SU-DHL-6 (cell line): ENCODE data around the gene ARHGAP10.

Experiments used
- H2AFZ ChIP-seq: fragments of 200-600 bp; sonication (generic); 2 replicates; pipeline ENCODE4 v1.6.1; 2014; ENCODE audit warnings: low read depth, mild to moderate bottlenecking, moderate library complexity, mixed read lengths, antibody characterized with exemption, low read length; ENCODE audit not compliant: severe bottlenecking
- H3F3A ChIP-seq: fragments of 200-600 bp; shearing (Covaris generic); 2 replicates; pipeline ENCODE4 v1.6.0; 2016; ENCODE audit warnings: antibody characterized with exemption, mild to moderate bottlenecking; ENCODE audit not compliant: insufficient read depth
- H3K27ac ChIP-seq: fragments of 200-600 bp; sonication (generic); 2 replicates; pipeline ENCODE4 v1.5.1; 2016; ENCODE audit warnings: low read depth, mild to moderate bottlenecking, low read length, moderate library complexity, mixed read lengths
- H3K27me3 ChIP-seq: fragments of 200-600 bp; sonication (generic), shearing (Covaris generic); 2 replicates; pipeline ENCODE4 v1.6.0; 2014; ENCODE audit warnings: mild to moderate bottlenecking, low read length
- H3K36me3 ChIP-seq: fragments of 200-600 bp; sonication (generic); 2 replicates; pipeline ENCODE4 v1.6.1; 2014; ENCODE audit warnings: mild to moderate bottlenecking, low read length, mixed read lengths
- H3K4me2 ChIP-seq: fragments of 300-600, 200-600 bp; shearing (Covaris generic), sonication (generic); 2 replicates; pipeline ENCODE4 v1.6.0; 2014; ENCODE audit warnings: low read length, low read depth, mild to moderate bottlenecking; ENCODE audit not compliant: poor library complexity, severe bottlenecking
- H3K4me3 ChIP-seq: fragments of 200-600 bp; sonication (generic); 2 replicates; pipeline ENCODE4 v1.5.1; 2014; ENCODE audit warnings: antibody characterized with exemption, low read length, mild to moderate bottlenecking, mixed read lengths; ENCODE audit not compliant: insufficient read depth, poor library complexity, severe bottlenecking
- H3K79me2 ChIP-seq: fragments of 200-600 bp; sonication (generic); 2 replicates; pipeline ENCODE4 v1.6.1; 2014; ENCODE audit warnings: mild to moderate bottlenecking, low read length, moderate library complexity; ENCODE audit not compliant: insufficient read depth
- H3K9ac ChIP-seq: fragments of 200-600 bp; sonication (generic); 2 replicates; pipeline ENCODE4 v1.7.0; 2014; ENCODE audit warnings: mild to moderate bottlenecking, low read length
- H3K9me2 ChIP-seq: fragments of 200-600 bp; sonication (generic); replicated peaks from 2 replicates; pipeline ENCODE4 v1.6.1; 2014; ENCODE audit warnings: low read length; ENCODE audit not compliant: insufficient read depth
- H3K9me3 ChIP-seq: fragments of 200-600 bp; sonication (generic); 2 replicates; pipeline ENCODE4 v1.6.1; 2014; ENCODE audit warnings: low read length, mixed read lengths; ENCODE audit not compliant: insufficient read depth
- H4K20me1 ChIP-seq: fragments of 200-600 bp; sonication (generic); 2 replicates; pipeline ENCODE4 v1.6.1; 2014; ENCODE audit warnings: low read depth, mild to moderate bottlenecking, antibody characterized with exemption, low read length, moderate library complexity, mixed read lengths
- CTCF ChIP-seq: fragments of 200-600 bp; sonication (generic); IDR thresholded peaks from one replicate; pipeline ENCODE4 v1.5.1; 2017; ENCODE audit warnings: antibody characterized with exemption, mild to moderate bottlenecking, low read length, moderate library complexity; ENCODE audit not compliant: insufficient read depth, poor library complexity, severe bottlenecking
- EZH2phosphoT487 ChIP-seq: fragments of 200-600 bp; sonication (generic), shearing (Covaris generic); conservative IDR thresholded peaks from 2 replicates; pipeline ENCODE4 v1.6.1; 2018; ENCODE audit warnings: mild to moderate bottlenecking, antibody characterized with exemption, low read length, moderate library complexity, mixed read lengths

Gene ARHGAP10

GRCh38 chr4:147987252-147987651 is 255.4 kb downstream of the ARHGAP10 start:
- Histone ChIP-seq H3K9ac (no peak overlapping the region), H3K79me2 (no peaks in the 10 kb centered on the region), H2AFZ (no peak overlapping the region), H3K4me3 (no peak overlapping the region), H3K27me3 (no peaks in the 10 kb centered on the region), H3K9me3 (no peaks in the 10 kb centered on the region), H3K27ac (no peak overlapping the region), H3K4me2 (no peak overlapping the region), H4K20me1 (no peaks in the 10 kb centered on the region), H3F3A (no peaks in the 10 kb centered on the region), H3K9me2 (no peaks in the 10 kb centered on the region), H3K36me3 (no peaks in the 10 kb centered on the region)
- no peak for TF ChIP-seq CTCF
- TF ChIP-seq EZH2phosphoT487 = no peak

- no peaks in the 10 kb centered on the region for H3K27me3 ChIP-seq
- H3K9ac ChIP-seq = no peak overlapping the region
- no peaks in the 10 kb centered on the region for H4K20me1 ChIP-seq
- H3K4me3 ChIP-seq = no peak overlapping the region
- TF ChIP-seq EZH2phosphoT487 (no peak), CTCF (no peak)
- no peak overlapping the region for H3K4me2 ChIP-seq
- no peak overlapping the region for H2AFZ ChIP-seq
- H3K9me3 ChIP-seq = no peaks in the 10 kb centered on the region
- no peaks in the 10 kb centered on the region for H3K9me2 ChIP-seq
- no peak overlapping the region for H3K27ac ChIP-seq
- H3F3A ChIP-seq = no peaks in the 10 kb centered on the region
- no peaks in the 10 kb centered on the region for H3K79me2 ChIP-seq
- H3K36me3 ChIP-seq = no peaks in the 10 kb centered on the region
These were observed 259.8 kb downstream of the ARHGAP10 start for GRCh38 chr4:147991543-147992283.

- Histone ChIP-seq H3K9me3 (no peaks in the 10 kb centered on the region), H3K36me3 (no peaks in the 10 kb centered on the region), H2AFZ (no peak overlapping the region), H3F3A (no peaks in the 10 kb centered on the region), H3K4me3 (no peak overlapping the region), H3K9me2 (no peaks in the 10 kb centered on the region), H3K9ac (no peak overlapping the region), H3K4me2 (no peak overlapping the region), H3K27ac (no peak overlapping the region), H4K20me1 (no peaks in the 10 kb centered on the region), H3K27me3 (no peaks in the 10 kb centered on the region), H3K79me2 (no peaks in the 10 kb centered on the region)
- TF ChIP-seq EZH2phosphoT487 = no peak
- TF ChIP-seq CTCF = no peak
These were observed 262.2 kb downstream of the ARHGAP10 start for GRCh38 chr4:147994076-147994475.
